HG03175 (cell line): ENCODE measurements around the gene MATN1.

Source experiments
- ATAC-seq: cut with Tn5 transposase; IDR thresholded peaks from one replicate; pipeline ENCODE4 v1.9.1; 2021; ENCODE audit warnings: mild to moderate bottlenecking, moderate library complexity; ENCODE audit not compliant: unreplicated experiment

MATN1 gene

GRCh38 chr1:30745834-30746208, 22.4 kb upstream of the MATN1 start:
- no peak for ATAC-seq

GRCh38 chr1:30745156-30745833, 21.9 kb upstream of the MATN1 start:
- ATAC-seq = no peak

GRCh38 chr1:30744060-30744756, 20.8 kb upstream of the MATN1 start:
- ATAC-seq = peak; percentile 31

GRCh38 chr1:30743584-30744059, 20.2 kb upstream of the MATN1 start:
- ATAC-seq = peak; percentile 49

DNA sequence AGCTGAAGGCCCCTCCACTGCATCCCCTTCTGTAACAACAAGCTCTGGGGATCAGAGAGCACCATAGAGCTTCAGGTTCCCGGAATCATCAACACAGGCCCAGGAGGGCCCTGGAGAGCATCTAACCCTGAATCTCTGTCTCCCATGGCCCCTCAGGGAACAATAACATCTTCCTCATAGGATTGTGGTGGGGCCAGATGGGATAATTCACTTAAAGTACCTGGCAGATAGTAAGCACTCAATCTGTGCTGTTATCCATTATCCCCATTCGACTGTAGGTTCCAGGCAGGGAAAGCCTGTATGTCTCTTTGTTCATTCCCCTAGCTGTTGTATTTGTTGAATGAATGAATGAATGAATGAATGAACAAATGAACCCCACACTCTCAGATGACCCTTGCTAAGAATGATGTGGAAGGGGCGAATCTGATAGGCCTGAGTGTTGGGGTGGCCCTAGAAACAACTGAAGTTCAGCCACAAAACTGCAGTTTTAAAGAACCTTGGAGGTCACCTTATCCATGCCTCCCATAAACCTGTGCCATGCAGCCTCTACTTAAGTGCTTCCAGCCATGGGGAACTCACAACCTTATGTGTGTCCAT, 19.7 kb upstream of the MATN1 start:
- ATAC-seq = no peak

GRCh38 chr1:30742300-30742962, 19.0 kb upstream of the MATN1 start:
- ATAC-seq = no peak

DNA sequence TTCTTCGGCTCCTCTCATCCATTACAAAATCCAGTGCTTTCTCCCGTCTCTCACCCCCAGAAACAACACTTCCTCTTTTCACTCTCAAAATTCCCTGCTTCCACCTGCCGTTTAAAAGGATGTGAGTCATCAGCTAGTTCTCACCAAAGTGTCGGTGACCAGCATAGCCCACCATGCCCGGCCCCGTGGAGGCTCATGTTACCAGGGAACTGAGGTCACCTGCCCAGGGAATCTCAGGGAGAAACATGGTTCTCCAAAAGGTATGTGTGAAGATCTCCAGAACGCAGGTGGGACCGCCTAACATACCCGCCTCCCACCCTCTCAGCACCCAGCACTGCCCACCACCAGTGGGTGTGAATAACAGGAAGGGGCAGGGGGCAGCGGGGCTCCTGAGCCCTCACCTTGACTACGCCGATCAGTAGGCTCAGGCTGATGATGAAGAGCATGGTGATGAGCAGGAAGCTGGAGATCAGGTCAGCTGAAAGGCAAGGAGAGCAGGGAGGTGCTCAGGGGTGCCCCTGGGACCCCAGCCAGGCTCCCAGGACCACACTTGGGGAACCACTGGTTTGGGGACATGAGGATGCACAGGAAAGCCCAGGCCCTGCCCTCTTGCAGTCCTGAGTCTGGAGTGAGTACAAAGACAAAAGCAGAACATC, 18.0 kb upstream of the MATN1 start:
- no peak for ATAC-seq

GRCh38 chr1:30740251-30741238, 17.2 kb upstream of the MATN1 start:
- ATAC-seq = no peak

- no peak for ATAC-seq
These were observed 16.2 kb upstream of the MATN1 start for GRCh38 chr1:30739601-30740000.

- ATAC-seq = no peak
These were observed 15.6 kb upstream of the MATN1 start for GRCh38 chr1:30738715-30739559.

DNA sequence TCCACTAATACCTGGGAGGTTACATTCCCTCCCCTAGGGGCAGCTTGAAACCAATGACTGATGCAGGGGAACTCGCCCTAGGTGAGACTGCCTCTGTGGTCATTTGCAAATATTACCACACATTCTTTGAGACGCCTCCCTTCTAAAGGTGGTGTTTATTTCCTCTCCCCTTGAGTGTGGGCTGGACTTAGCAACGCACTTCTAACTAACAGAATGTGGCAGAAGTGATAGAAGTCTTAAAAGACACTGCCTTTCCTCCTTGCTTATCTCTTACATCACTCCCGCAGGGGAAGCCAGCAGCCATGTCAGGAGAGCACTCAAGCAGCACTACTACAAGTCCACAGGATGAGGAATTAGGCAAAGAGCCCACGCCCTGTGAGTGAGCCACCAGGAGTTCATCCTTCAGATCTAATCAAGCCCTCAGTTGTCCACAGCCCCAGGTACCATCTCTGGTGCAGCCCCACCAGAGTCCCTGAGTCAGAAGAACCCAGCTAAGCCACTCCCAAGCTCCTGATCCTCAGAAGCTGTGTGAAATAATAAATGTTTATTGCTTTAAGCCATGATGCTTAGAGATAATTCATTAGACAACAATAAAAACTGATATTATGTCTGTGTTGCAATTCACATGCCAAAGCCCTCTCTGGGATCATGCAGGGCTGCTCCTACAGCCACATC, 14.8 kb upstream of the MATN1 start:
- ATAC-seq = no peak

GRCh38 chr1:30737357-30738039, 14.1 kb upstream of the MATN1 start:
- no peak for ATAC-seq

DNA sequence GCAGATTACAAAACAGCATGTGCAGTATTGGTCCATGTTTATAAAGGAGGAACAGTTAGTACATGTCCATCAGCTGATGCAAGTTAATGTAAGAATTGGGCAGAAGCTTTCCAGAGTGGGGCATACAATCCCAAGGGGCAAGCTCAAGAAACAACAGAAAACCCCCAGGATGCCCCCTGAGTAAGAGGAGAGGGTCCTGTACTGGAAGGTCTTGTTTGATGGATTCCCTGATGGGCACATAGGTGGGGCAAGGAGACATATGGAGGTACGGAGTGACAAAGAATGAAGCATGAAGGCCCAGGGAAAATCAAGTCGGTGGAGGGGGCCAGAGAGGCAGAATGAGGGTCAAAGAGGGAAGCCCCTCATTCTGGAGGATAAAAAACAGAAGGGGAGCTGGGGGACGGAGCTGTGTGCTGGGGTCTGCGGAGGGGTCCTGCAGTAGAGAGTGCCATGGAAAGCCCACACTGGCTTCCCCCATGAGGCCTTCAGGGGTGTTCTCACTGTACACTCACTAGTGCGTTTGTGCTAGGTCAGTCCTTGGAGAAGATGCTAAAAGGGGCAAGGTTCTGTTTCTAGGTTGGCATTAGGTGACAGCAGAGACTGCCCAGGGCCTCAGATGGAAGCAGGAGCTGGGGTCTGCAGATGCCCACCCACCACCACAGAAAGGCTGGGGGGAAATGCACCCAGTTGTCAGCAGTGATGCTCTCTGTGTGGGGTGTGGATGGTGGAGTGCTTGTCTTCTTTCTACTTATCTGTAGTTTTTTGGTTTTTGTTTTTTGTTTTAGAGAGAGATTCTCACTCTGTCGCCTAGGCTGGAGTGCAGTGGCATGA, 12.5 kb upstream of the MATN1 start:
- ATAC-seq = no peak

- no peak for ATAC-seq
These were observed 11.7 kb upstream of the MATN1 start for GRCh38 chr1:30735124-30735523.

DNA sequence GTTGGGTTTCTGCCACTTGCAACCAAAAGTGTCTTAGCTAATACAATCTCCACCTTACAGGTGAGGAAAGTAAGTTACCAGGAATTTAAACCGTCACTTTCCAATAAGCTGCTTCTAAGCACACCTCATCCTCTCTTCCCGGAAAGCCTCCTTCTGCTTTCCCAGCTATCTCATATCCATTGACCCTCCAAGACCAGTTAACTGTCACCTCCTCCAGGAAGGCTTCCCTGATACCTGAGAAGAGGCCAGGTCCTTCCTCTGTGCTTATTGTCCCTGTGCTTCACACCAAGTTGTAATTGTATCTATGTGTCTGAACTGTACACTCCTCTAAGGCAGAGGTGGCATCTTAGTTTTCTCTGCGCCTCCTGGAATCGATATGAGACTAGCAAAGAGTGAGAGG, 11.2 kb upstream of the MATN1 start:
- ATAC-seq = no peak

DNA sequence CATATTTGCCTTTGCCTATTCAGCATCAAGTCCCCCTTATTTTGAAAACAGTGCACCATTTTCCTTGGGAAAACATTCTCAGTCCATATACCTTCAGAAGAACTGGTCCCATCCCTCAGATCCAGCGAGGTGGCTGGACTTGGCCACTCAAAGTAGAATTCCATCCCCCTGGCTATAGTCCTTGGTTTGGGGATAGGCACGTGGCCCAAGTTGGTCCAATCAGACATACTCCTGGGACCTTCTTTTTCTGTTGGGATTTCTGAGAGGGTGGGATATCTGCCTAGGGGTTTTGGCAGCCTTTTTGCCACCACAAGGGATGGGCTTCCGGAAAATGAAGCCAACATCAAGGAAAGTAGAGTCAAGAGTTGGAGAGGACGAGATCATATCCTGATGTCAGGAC, 10.7 kb upstream of the MATN1 start:
- ATAC-seq = no peak

GRCh38 chr1:30733493-30733892, 10.1 kb upstream of the MATN1 start:
- ATAC-seq = no peak
